Activated CD8-positive, alpha-beta memory T cell treated with anti-CD3 and anti-CD28 coated beads for 4 hours (primary cell): Measurements from ENCODE around the gene STRA8.
A peak's percentile ranks its signal among the peaks of the same experiment; 100 is the strongest.
"Not testable (repeated sequence)": the region's sequence is repeated elsewhere in the genome, so short reads cannot be mapped to it uniquely, and the experiment has no call there.

Source experiments
- DNase-seq, 2 donors: peaks; one replicate each; pipeline ENCODE4 v3.0.0-alpha.2; 2020; ENCODE audit warnings: low read depth in 2 of 2

The STRA8 gene

GRCh38 chr7:135204876-135205275 is 28.8 kb upstream of the STRA8 start:
- no peak for DNase-seq

GRCh38 chr7:135205850-135206249 is 27.8 kb upstream of the STRA8 start:
- no peak for DNase-seq

- no peak for DNase-seq
Measured at GRCh38 chr7:135206941-135207391, 26.7 kb upstream of the STRA8 start.

- DNase-seq: no peak
Measured at GRCh38 chr7:135207406-135208101, 26.1 kb upstream of the STRA8 start.

GRCh38 chr7:135208102-135208793 is 25.4 kb upstream of the STRA8 start:
- no peak for DNase-seq

- no peak for DNase-seq
Measured at GRCh38 chr7:135209225-135209834, 24.3 kb upstream of the STRA8 start.

- no peak for DNase-seq
Measured at GRCh38 chr7:135210888-135211178, 22.8 kb upstream of the STRA8 start.

- DNase-seq: peak; percentile 91 to 93
Measured at GRCh38 chr7:135211179-135211945, 22.3 kb upstream of the STRA8 start, which contains the start of gene WDR91. Gene WDR91 (minus strand): TSS chr7:135211526. CDS start chr7:135211502, 24 bp downstream.

GRCh38 chr7:135211946-135212685 is 21.5 kb upstream of the STRA8 start:
- DNase-seq: not testable (repeated sequence)

- no peak for DNase-seq
Measured at GRCh38 chr7:135213831-135214230, 19.8 kb upstream of the STRA8 start.

GRCh38 chr7:135215180-135215579 is 18.5 kb upstream of the STRA8 start:
- DNase-seq: no peak

- no peak for DNase-seq
Measured at GRCh38 chr7:135215698-135216097, 17.9 kb upstream of the STRA8 start.

GRCh38 chr7:135217645-135218509 is 15.8 kb upstream of the STRA8 start:
- no peak for DNase-seq

- no peak for DNase-seq
Measured at GRCh38 chr7:135224027-135224426, 9.6 kb upstream of the STRA8 start.

GRCh38 chr7:135231686-135232085 is 2.0 kb upstream of the STRA8 start:
- no peak for DNase-seq

GRCh38 chr7:135232087-135232486 is 1.6 kb upstream of the STRA8 start:
- DNase-seq: no peak

GRCh38 chr7:135232720-135233119 is 918 bp upstream of the STRA8 start:
- no peak for DNase-seq

- not testable (repeated sequence) for DNase-seq
Measured at GRCh38 chr7:135234095-135234494, 457 bp downstream of the STRA8 start.

- DNase-seq: no peak
Measured at GRCh38 chr7:135234727-135235126, 1.1 kb downstream of the STRA8 start.

GRCh38 chr7:135235841-135236240 is 2.2 kb downstream of the STRA8 start:
- DNase-seq: no peak

GRCh38 chr7:135236727-135237126 is 3.1 kb downstream of the STRA8 start:
- DNase-seq: no peak
